ENCODE data around the gene PTH2R. TPM values are rescaled to one million over a fixed set of nuclear protein-coding genes. Genes with fewer than 3 reads are reported as not detected.

Gene PTH2R
- total and polyA plus RNA-seq, 2 experiments from 2014 or later, result 0.18 to 0.38 TPM

DNA sequence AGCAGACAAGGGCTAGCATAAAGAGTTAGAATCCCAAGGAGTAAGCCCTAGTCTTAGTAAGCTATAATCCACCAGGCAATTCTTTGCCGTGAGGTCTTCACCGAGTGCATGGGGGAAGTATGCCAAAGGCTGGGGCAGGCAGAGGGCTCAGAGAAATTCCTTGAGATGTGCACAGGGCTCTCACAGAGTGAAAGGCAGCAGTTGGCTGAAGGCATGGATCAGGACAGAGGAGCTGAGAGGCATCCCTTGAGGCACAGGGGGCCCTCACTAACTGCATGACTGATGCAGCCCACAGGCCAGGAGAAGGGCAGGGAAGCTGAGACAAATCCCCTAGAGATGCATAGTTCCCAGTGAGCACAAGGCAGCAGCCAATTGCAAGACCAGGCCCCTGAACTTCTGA lies 34.1 kb downstream of the PTH2R start:
- Histone ChIP-seq H4K20me1 (replicated peaks; ENCODE audit: insufficient read depth) (no peaks in the 10 kb centered on the region), H3K4me3 (no peak overlapping the region), H3K27me3 (ENCODE audit: insufficient read depth) (no peaks in the 10 kb centered on the region), H3K79me2 (replicated peaks; ENCODE audit: insufficient read depth) (no peaks in the 10 kb centered on the region), H3K9me2 (ENCODE audit: insufficient read depth) (no peaks in the 10 kb centered on the region), H3K4me2 (no peak overlapping the region), H3K27ac (ENCODE audit: low read depth) (no peak overlapping the region), H3K36me3 (ENCODE audit: insufficient read depth) (no peaks in the 10 kb centered on the region), H2AFZ (peak overlapping the region; percentile 64), H3F3A (replicated peaks; ENCODE audit: low read depth) (no peaks in the 10 kb centered on the region), H3K4me1 (ENCODE audit: insufficient read depth) (no peaks in the 10 kb centered on the region)
- H3K9me3 Mint-ChIP-seq, result no peaks in the 10 kb centered on the region
- TF ChIP-seq, protein P1, sequence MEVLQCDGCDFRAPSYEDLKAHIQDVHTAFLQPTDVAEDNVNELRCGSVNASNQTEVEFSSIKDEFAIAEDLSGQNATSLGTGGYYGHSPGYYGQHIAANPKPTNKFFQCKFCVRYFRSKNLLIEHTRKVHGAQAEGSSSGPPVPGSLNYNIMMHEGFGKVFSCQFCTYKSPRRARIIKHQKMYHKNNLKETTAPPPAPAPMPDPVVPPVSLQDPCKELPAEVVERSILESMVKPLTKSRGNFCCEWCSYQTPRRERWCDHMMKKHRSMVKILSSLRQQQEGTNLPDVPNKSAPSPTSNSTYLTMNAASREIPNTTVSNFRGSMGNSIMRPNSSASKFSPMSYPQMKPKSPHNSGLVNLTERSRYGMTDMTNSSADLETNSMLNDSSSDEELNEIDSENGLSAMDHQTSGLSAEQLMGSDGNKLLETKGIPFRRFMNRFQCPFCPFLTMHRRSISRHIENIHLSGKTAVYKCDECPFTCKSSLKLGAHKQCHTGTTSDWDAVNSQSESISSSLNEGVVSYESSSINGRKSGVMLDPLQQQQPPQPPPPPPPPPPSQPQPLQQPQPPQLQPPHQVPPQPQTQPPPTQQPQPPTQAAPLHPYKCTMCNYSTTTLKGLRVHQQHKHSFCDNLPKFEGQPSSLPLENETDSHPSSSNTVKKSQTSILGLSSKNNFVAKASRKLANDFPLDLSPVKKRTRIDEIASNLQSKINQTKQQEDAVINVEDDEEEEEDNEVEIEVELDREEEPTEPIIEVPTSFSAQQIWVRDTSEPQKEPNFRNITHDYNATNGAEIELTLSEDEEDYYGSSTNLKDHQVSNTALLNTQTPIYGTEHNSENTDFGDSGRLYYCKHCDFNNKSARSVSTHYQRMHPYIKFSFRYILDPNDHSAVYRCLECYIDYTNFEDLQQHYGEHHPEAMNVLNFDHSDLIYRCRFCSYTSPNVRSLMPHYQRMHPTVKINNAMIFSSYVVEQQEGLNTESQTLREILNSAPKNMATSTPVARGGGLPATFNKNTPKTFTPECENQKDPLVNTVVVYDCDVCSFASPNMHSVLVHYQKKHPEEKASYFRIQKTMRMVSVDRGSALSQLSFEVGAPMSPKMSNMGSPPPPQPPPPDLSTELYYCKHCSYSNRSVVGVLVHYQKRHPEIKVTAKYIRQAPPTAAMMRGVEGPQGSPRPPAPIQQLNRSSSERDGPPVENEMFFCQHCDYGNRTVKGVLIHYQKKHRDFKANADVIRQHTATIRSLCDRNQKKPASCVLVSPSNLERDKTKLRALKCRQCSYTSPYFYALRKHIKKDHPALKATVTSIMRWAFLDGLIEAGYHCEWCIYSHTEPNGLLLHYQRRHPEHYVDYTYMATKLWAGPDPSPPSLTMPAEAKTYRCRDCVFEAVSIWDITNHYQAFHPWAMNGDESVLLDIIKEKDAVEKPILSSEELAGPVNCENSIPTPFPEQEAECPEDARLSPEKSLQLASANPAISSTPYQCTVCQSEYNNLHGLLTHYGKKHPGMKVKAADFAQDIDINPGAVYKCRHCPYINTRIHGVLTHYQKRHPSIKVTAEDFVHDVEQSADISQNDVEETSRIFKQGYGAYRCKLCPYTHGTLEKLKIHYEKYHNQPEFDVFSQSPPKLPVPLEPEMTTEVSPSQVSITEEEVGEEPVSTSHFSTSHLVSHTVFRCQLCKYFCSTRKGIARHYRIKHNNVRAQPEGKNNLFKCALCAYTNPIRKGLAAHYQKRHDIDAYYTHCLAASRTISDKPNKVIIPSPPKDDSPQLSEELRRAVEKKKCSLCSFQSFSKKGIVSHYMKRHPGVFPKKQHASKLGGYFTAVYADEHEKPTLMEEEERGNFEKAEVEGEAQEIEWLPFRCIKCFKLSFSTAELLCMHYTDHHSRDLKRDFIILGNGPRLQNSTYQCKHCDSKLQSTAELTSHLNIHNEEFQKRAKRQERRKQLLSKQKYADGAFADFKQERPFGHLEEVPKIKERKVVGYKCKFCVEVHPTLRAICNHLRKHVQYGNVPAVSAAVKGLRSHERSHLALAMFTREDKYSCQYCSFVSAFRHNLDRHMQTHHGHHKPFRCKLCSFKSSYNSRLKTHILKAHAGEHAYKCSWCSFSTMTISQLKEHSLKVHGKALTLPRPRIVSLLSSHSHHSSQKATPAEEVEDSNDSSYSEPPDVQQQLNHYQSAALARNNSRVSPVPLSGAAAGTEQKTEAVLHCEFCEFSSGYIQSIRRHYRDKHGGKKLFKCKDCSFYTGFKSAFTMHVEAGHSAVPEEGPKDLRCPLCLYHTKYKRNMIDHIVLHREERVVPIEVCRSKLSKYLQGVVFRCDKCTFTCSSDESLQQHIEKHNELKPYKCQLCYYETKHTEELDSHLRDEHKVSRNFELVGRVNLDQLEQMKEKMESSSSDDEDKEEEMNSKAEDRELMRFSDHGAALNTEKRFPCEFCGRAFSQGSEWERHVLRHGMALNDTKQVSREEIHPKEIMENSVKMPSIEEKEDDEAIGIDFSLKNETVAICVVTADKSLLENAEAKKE (CRISPR knock-in tag; IDR thresholded peaks at IDR 0.05), result no peak
- TF ChIP-seq EZH2phosphoT487 (IDR thresholded peaks at IDR 0.05; ENCODE audit: unreplicated experiment), result no peak
- TF ChIP-seq EZH2 (IDR thresholded peaks at IDR 0.05; ENCODE audit: low read depth, unreplicated experiment), result no peak
- TF ChIP-seq, protein P2, sequence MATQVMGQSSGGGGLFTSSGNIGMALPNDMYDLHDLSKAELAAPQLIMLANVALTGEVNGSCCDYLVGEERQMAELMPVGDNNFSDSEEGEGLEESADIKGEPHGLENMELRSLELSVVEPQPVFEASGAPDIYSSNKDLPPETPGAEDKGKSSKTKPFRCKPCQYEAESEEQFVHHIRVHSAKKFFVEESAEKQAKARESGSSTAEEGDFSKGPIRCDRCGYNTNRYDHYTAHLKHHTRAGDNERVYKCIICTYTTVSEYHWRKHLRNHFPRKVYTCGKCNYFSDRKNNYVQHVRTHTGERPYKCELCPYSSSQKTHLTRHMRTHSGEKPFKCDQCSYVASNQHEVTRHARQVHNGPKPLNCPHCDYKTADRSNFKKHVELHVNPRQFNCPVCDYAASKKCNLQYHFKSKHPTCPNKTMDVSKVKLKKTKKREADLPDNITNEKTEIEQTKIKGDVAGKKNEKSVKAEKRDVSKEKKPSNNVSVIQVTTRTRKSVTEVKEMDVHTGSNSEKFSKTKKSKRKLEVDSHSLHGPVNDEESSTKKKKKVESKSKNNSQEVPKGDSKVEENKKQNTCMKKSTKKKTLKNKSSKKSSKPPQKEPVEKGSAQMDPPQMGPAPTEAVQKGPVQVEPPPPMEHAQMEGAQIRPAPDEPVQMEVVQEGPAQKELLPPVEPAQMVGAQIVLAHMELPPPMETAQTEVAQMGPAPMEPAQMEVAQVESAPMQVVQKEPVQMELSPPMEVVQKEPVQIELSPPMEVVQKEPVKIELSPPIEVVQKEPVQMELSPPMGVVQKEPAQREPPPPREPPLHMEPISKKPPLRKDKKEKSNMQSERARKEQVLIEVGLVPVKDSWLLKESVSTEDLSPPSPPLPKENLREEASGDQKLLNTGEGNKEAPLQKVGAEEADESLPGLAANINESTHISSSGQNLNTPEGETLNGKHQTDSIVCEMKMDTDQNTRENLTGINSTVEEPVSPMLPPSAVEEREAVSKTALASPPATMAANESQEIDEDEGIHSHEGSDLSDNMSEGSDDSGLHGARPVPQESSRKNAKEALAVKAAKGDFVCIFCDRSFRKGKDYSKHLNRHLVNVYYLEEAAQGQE (IDR thresholded peaks at IDR 0.05; ENCODE audit: unreplicated experiment), result no peak
- TF ChIP-seq ZNF331 (CRISPR knock-in tag; IDR thresholded peaks at IDR 0.05; ENCODE audit: low read depth), result no peak
- TF ChIP-seq ZNF114 (CRISPR knock-in tag; IDR thresholded peaks at IDR 0.05), result no peak
- TF ChIP-seq, protein P3, sequence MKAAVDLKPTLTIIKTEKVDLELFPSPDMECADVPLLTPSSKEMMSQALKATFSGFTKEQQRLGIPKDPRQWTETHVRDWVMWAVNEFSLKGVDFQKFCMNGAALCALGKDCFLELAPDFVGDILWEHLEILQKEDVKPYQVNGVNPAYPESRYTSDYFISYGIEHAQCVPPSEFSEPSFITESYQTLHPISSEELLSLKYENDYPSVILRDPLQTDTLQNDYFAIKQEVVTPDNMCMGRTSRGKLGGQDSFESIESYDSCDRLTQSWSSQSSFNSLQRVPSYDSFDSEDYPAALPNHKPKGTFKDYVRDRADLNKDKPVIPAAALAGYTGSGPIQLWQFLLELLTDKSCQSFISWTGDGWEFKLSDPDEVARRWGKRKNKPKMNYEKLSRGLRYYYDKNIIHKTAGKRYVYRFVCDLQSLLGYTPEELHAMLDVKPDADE (IDR thresholded peaks at IDR 0.05), result no peak
- no peak for TF ChIP-seq JUNB (IDR thresholded peaks at IDR 0.05; ENCODE audit: unreplicated experiment)
- no peak for TF ChIP-seq CREB1 (CRISPR knock-in tag; IDR thresholded peaks at IDR 0.05; ENCODE audit: low read depth)
- no peak for TF ChIP-seq POLR2AphosphoS5 (IDR thresholded peaks at IDR 0.05; ENCODE audit: low read depth)
- no peak for TF ChIP-seq NANOG (IDR thresholded peaks at IDR 0.05; ENCODE audit: borderline replicate concordance)
- TF ChIP-seq, protein P4, sequence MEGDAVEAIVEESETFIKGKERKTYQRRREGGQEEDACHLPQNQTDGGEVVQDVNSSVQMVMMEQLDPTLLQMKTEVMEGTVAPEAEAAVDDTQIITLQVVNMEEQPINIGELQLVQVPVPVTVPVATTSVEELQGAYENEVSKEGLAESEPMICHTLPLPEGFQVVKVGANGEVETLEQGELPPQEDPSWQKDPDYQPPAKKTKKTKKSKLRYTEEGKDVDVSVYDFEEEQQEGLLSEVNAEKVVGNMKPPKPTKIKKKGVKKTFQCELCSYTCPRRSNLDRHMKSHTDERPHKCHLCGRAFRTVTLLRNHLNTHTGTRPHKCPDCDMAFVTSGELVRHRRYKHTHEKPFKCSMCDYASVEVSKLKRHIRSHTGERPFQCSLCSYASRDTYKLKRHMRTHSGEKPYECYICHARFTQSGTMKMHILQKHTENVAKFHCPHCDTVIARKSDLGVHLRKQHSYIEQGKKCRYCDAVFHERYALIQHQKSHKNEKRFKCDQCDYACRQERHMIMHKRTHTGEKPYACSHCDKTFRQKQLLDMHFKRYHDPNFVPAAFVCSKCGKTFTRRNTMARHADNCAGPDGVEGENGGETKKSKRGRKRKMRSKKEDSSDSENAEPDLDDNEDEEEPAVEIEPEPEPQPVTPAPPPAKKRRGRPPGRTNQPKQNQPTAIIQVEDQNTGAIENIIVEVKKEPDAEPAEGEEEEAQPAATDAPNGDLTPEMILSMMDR (conservative IDR thresholded peaks at IDR 0.05; ENCODE audit: low read depth in 2 of 2), result no peak
- no peak for TF ChIP-seq STAT1 (IDR thresholded peaks at IDR 0.05; ENCODE audit: unreplicated experiment)
- peak; percentile 68 for ATAC-seq
- no peaks in the 10 kb centered on the region; the same call in 2 of the 3 replicates for H3K4me1 Mint-ChIP-seq
- no peak overlapping the region for H3K27ac Mint-ChIP-seq
- H3K27me3 Mint-ChIP-seq (ENCODE audit: insufficient read depth, low read depth, poor library complexity), result no peaks in the 10 kb centered on the region
- peak; percentile 6 for DNase-seq (ENCODE audit: low spot score)
- no peak overlapping the region for H3K4me3 Mint-ChIP-seq
- no peaks in the 10 kb centered on the region for H3K36me3 Mint-ChIP-seq (ENCODE audit: low read depth)

Measured in GM23338 (cell line).